PC-9 (cell line): ENCODE data around the gene TTBK1. TPM values are rescaled to one million over a fixed set of nuclear protein-coding genes. Genes with fewer than 3 reads are reported as not detected.

Source experiments
- BruUV-seq: library from RNA; stranded (reverse); fragments of 400-500 nt; replicated peaks from 2 replicates; lab custom pipeline; 2021; lab: Mats Ljungman, UMichigan
- CTCF ChIA-PET: fragments of 300-600 bp; sonication (Branson Sonifier 250); formaldehyde crosslinking; loops from one replicate; lab custom pipeline; 2022; ENCODE audit warnings: antibody characterized with exemption; lab: Charles Lee
- POLR2A ChIA-PET: fragments of 300-600 bp; sonication (Branson Sonifier 250); formaldehyde crosslinking; loops from one replicate; lab custom pipeline; 2022; ENCODE audit warnings: antibody characterized with exemption; ENCODE audit not compliant: unreplicated experiment; lab: Charles Lee
- DNase-seq, 2 experiments: peaks; one replicate each; pipeline versions ENCODE4 v3.0.0 to v3.0.0-alpha.2; 2015 to 2022; ENCODE audit warnings: mixed read lengths in 1 of 2
- H2AFZ ChIP-seq: fragments of 200-600 bp; sonication (generic); 2 replicates; pipeline ENCODE4 v1.8.1; 2017; ENCODE audit warnings: antibody characterized with exemption
- H3F3A ChIP-seq: fragments of 200-600 bp; sonication (generic); 2 replicates; pipeline ENCODE4 v1.8.1; 2017; ENCODE audit warnings: antibody characterized with exemption, mild to moderate bottlenecking, low read depth; ENCODE audit not compliant: insufficient read depth
- H3K27ac ChIP-seq: fragments of 200-600 bp; sonication (generic); 2 replicates; pipeline ENCODE4 v1.6.1; 2016; ENCODE audit warnings: mixed run types
- H3K27me3 ChIP-seq: fragments of 200-600 bp; sonication (generic); 2 replicates; pipeline ENCODE4 v1.6.1; 2016; ENCODE audit warnings: low read depth, mixed run types; ENCODE audit not compliant: insufficient read depth
- H3K36me3 ChIP-seq: fragments of 200-600 bp; sonication (generic); 2 replicates; pipeline ENCODE4 v1.6.1; 2016; ENCODE audit warnings: low read depth, mixed run types
- H3K4me1 ChIP-seq: fragments of 200-600 bp; sonication (generic); replicated peaks from 2 replicates; pipeline ENCODE4 v1.6.1; 2016; ENCODE audit warnings: mixed run types; ENCODE audit not compliant: insufficient read depth
- H3K4me2 ChIP-seq: fragments of 200-600 bp; sonication (generic); 2 replicates; pipeline ENCODE4 v1.6.1; 2017; ENCODE audit warnings: mixed run types
- H3K4me3 ChIP-seq: fragments of 200-600 bp; sonication (generic); 2 replicates; pipeline ENCODE4 v1.6.1; 2016; ENCODE audit warnings: mixed run types
- H3K79me2 ChIP-seq: fragments of 200-600 bp; sonication (generic); 2 replicates; pipeline ENCODE4 v1.6.1; 2017; ENCODE audit warnings: low read depth, mixed run types
- H3K9me2 ChIP-seq: fragments of 200-600 bp; sonication (generic); 2 replicates; pipeline ENCODE4 v1.8.1; 2017; ENCODE audit warnings: mild to moderate bottlenecking; ENCODE audit not compliant: insufficient read depth
- H3K9me3 ChIP-seq: fragments of 200-600 bp; sonication (generic); 2 replicates; pipeline ENCODE4 v1.8.1; 2016; ENCODE audit warnings: low read depth; ENCODE audit not compliant: insufficient read depth
- H4K20me1 ChIP-seq: fragments of 200-600 bp; sonication (generic); 2 replicates; pipeline ENCODE4 v1.8.1; 2017; ENCODE audit not compliant: insufficient read depth
- CTCF ChIP-seq: fragments of 200-600 bp; sonication (generic); conservative IDR thresholded peaks from 2 replicates; pipeline ENCODE4 v1.6.1; 2017; ENCODE audit warnings: mixed run types, antibody characterized with exemption, mild to moderate bottlenecking, moderate library complexity
- EZH2 ChIP-seq: fragments of 200-600 bp; sonication (generic); IDR thresholded peaks from 2 replicates; pipeline ENCODE4 v1.8.0; 2017; ENCODE audit warnings: antibody characterized with exemption, low read depth
- intact Hi-C: fragments of 100-400 bp; cut with micrococcal nuclease; formaldehyde crosslinking; loops from one replicate; pipeline ENCODE4 v1.10.0; 2022; ENCODE audit not compliant: unreplicated experiment
- total RNA-seq: library from RNA; stranded (reverse); gene quantifications from 2 replicates; pipeline ENCODE4 v1.2.3, GENCODE V29; 2021

TTBK1 gene
- total RNA-seq, 1 experiment from 2014 or later: 0.07 TPM

DNA sequence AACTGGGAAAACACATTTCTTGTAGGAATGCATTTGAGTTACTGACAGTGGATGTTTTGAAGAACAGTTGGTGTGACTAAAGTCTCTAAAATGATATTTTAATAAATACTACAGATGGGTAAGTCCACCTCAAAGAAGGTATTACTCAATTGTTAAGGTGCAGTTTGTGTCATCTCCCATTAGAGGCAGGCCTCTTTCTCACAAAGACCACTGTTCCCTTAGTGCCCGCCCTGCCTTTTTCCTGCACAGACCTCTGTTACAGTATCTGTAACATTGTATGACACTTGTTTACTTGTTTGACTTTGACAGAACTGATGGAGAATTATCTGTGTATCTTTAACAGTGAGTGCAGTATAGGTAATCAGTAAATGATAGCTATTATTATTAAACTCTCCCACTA, 70.5 kb downstream of the TTBK1 start:
- intact Hi-C loops: no loop called here
- Histone ChIP-seq H3K36me3 (no peaks in the 10 kb centered on the region), H3K9me2 (no peaks in the 10 kb centered on the region), H3K27me3 (no peaks in the 10 kb centered on the region), H3K4me3 (no peak overlapping the region), H3K4me2 (no peak overlapping the region), H2AFZ (no peak overlapping the region), H3K4me1 (peaks cover 15% of the 10 kb centered on the region), H3K27ac (no peak overlapping the region), H3F3A (no peaks in the 10 kb centered on the region), H3K79me2 (no peaks in the 10 kb centered on the region), H3K9me3 (no peaks in the 10 kb centered on the region), H4K20me1 (no peaks in the 10 kb centered on the region)
- BruUV-seq: no TSS peak
- POLR2A ChIA-PET: no interaction called here
- DNase-seq: no peak
- CTCF ChIA-PET: interaction anchor here (0.6 kb wide), 1 partner anchor 190 kb away, joined by 5 read pairs; no protein-coding TSS in a partner anchor
- TF ChIP-seq EZH2 (no peak), CTCF (no peak)

DNA sequence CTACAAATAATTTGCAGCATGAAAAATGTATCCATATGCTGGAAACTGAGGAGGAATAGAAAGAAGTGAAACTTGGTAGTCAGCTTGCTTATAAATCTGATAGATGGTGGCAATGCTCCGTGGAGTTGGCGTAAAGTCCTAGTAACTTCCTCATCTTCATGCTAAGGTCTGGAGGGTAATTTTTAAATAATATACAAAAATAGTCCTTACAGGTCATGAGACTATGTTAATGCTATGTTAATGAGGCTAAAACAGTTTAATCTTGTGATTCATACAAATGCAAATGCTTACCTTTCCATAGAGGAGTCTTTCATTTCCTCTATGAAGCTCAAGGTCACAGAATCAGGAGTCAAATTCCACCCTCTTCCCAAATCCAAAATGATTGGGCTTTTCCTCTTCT, 74.7 kb downstream of the TTBK1 start:
- no peak overlapping the region for H3K4me2 ChIP-seq
- H3K9me3 ChIP-seq: no peaks in the 10 kb centered on the region
- no peaks in the 10 kb centered on the region for H3K4me1 ChIP-seq
- H3K27ac ChIP-seq: no peak overlapping the region
- no peak for TF ChIP-seq CTCF
- TF ChIP-seq EZH2: no peak
- H3K9me2 ChIP-seq: no peaks in the 10 kb centered on the region
- H3K36me3 ChIP-seq: no peaks in the 10 kb centered on the region
- H2AFZ ChIP-seq: no peak overlapping the region
- H3K79me2 ChIP-seq: no peaks in the 10 kb centered on the region
- no peak overlapping the region for H3K4me3 ChIP-seq
- no peak for DNase-seq
- ChIA-PET CTCF (interaction anchor here (0.6 kb wide), 1 partner anchor 10 kb away, joined by 3 read pairs; the partner anchor contains the start of gene CRIP3), POLR2A (no interaction called here)
- H3F3A ChIP-seq: no peaks in the 10 kb centered on the region
- BruUV-seq: no TSS peak
- intact Hi-C loops: no loop called here
- H4K20me1 ChIP-seq: no peaks in the 10 kb centered on the region
- H3K27me3 ChIP-seq: no peaks in the 10 kb centered on the region

- Histone ChIP-seq H3K27ac (no peak overlapping the region), H3K27me3 (no peaks in the 10 kb centered on the region), H3K4me3 (no peak overlapping the region), H2AFZ (no peak overlapping the region), H3K4me1 (peaks cover 14% of the 10 kb centered on the region), H4K20me1 (no peaks in the 10 kb centered on the region), H3K9me2 (no peaks in the 10 kb centered on the region), H3K36me3 (no peaks in the 10 kb centered on the region), H3K9me3 (no peaks in the 10 kb centered on the region), H3K79me2 (no peaks in the 10 kb centered on the region), H3K4me2 (no peak overlapping the region), H3F3A (no peaks in the 10 kb centered on the region)
- no TSS peak for BruUV-seq
- TF ChIP-seq EZH2: no peak
- no peak for TF ChIP-seq CTCF
- intact Hi-C loops: loop anchor here (10.0 kb wide), 1 partner anchor 421 kb away; no protein-coding TSS in a partner anchor
- ChIA-PET POLR2A (no interaction called here), CTCF (no interaction called here)
- no peak for DNase-seq
These were observed 82.6 kb downstream of the TTBK1 start for GRCh38 chr6:43325876-43326275.
